ENCODE data around the gene DNM3.

DNM3 gene

GRCh38 chr1:172145231-172145651 is 303.9 kb downstream of the DNM3 start:
- Histone ChIP-seq H3K27ac (ENCODE audit: low read depth, low read length) (no peak overlapping the region), H3F3A (ENCODE audit: insufficient read depth) (no peaks in the 10 kb centered on the region), H3K79me2 (ENCODE audit: insufficient read depth, low read length) (no peaks in the 10 kb centered on the region), H3K9me3 (ENCODE audit: insufficient read depth, low read length) (no peaks in the 10 kb centered on the region), H2AFZ (ENCODE audit: low read depth, low read length, severe bottlenecking) (no peak overlapping the region), H3K9ac (ENCODE audit: low read length) (no peak overlapping the region), H3K9me2 (replicated peaks; ENCODE audit: insufficient read depth, low read length) (no peaks in the 10 kb centered on the region), H3K4me3 (ENCODE audit: insufficient read depth, low read length, poor library complexity, severe bottlenecking) (no peak overlapping the region), H3K36me3 (ENCODE audit: low read length) (no peaks in the 10 kb centered on the region; the same call in 1 of the 2 replicates), H4K20me1 (ENCODE audit: low read depth, low read length) (no peaks in the 10 kb centered on the region), H3K27me3 (ENCODE audit: low read length) (no peaks in the 10 kb centered on the region), H3K4me2 (ENCODE audit: low read depth, low read length, poor library complexity, severe bottlenecking) (no peak overlapping the region)
- TF ChIP-seq EZH2phosphoT487 (conservative IDR thresholded peaks at IDR 0.05; ENCODE audit: low read length) = no peak

DNA sequence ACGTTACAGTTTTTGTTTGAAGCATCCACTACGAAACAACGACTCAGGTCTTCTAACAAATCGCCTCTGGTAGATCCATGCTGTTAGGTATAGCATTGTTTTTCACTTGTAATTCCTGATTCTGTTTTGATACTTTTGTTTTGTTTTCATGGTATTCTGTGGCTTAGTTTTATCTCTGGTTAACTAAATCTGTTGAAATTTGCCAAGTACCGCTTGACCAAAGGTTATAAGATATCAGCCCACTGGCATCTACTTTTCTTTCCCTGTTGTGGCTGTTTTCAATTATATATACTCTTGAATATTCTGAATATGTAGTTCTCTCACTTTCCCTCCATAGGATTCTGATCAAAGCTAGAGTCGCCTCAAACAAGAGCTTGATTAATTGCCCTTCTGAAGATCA is 304.4 kb downstream of the DNM3 start:
- no peaks in the 10 kb centered on the region for H3F3A ChIP-seq (ENCODE audit: insufficient read depth)

GRCh38 chr1:172146141-172146850 is 305.0 kb downstream of the DNM3 start:
- no peak for TF ChIP-seq EZH2phosphoT487 (conservative IDR thresholded peaks at IDR 0.05; ENCODE audit: low read length)
- TF ChIP-seq, protein P1, sequence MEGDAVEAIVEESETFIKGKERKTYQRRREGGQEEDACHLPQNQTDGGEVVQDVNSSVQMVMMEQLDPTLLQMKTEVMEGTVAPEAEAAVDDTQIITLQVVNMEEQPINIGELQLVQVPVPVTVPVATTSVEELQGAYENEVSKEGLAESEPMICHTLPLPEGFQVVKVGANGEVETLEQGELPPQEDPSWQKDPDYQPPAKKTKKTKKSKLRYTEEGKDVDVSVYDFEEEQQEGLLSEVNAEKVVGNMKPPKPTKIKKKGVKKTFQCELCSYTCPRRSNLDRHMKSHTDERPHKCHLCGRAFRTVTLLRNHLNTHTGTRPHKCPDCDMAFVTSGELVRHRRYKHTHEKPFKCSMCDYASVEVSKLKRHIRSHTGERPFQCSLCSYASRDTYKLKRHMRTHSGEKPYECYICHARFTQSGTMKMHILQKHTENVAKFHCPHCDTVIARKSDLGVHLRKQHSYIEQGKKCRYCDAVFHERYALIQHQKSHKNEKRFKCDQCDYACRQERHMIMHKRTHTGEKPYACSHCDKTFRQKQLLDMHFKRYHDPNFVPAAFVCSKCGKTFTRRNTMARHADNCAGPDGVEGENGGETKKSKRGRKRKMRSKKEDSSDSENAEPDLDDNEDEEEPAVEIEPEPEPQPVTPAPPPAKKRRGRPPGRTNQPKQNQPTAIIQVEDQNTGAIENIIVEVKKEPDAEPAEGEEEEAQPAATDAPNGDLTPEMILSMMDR (IDR thresholded peaks at IDR 0.05; ENCODE audit: insufficient read depth, low read length, poor library complexity, severe bottlenecking) = no peak
- H2AFZ ChIP-seq (ENCODE audit: low read depth, low read length, severe bottlenecking) = no peak overlapping the region
- H3K27ac ChIP-seq (ENCODE audit: low read depth, low read length) = no peak overlapping the region
- H3K9me2 ChIP-seq (replicated peaks; ENCODE audit: insufficient read depth, low read length) = no peaks in the 10 kb centered on the region
- no peaks in the 10 kb centered on the region for H3K9me3 ChIP-seq (ENCODE audit: insufficient read depth, low read length)
- H4K20me1 ChIP-seq (ENCODE audit: low read depth, low read length) = no peaks in the 10 kb centered on the region
- no peaks in the 10 kb centered on the region for H3K36me3 ChIP-seq (ENCODE audit: low read length)
- no peaks in the 10 kb centered on the region for H3K79me2 ChIP-seq (ENCODE audit: insufficient read depth, low read length)
- no peak overlapping the region for H3K4me3 ChIP-seq (ENCODE audit: insufficient read depth, low read length, poor library complexity, severe bottlenecking)
- H3K4me2 ChIP-seq (ENCODE audit: low read depth, low read length, poor library complexity, severe bottlenecking) = no peak overlapping the region
- no peaks in the 10 kb centered on the region for H3K27me3 ChIP-seq (ENCODE audit: low read length)
- H3K9ac ChIP-seq (ENCODE audit: low read length) = no peak overlapping the region
- no peaks in the 10 kb centered on the region for H3F3A ChIP-seq (ENCODE audit: insufficient read depth)

More for the DNA sequence above, 304.4 kb downstream of the DNM3 start:
- no peak overlapping the region for H3K4me3 ChIP-seq (ENCODE audit: insufficient read depth, low read length, poor library complexity, severe bottlenecking)
- no peak overlapping the region for H2AFZ ChIP-seq (ENCODE audit: low read depth, low read length, severe bottlenecking)
- no peak overlapping the region for H3K27ac ChIP-seq (ENCODE audit: low read depth, low read length)
- H3K9me2 ChIP-seq (replicated peaks; ENCODE audit: insufficient read depth, low read length) = no peaks in the 10 kb centered on the region
- no peaks in the 10 kb centered on the region for H3K9me3 ChIP-seq (ENCODE audit: insufficient read depth, low read length)
- H3K79me2 ChIP-seq (ENCODE audit: insufficient read depth, low read length) = no peaks in the 10 kb centered on the region
- H3K36me3 ChIP-seq (ENCODE audit: low read length) = no peaks in the 10 kb centered on the region
- no peak for TF ChIP-seq EZH2phosphoT487 (conservative IDR thresholded peaks at IDR 0.05; ENCODE audit: low read length)
- TF ChIP-seq, protein P1 (IDR thresholded peaks at IDR 0.05; ENCODE audit: insufficient read depth, low read length, poor library complexity, severe bottlenecking) = no peak
- H4K20me1 ChIP-seq (ENCODE audit: low read depth, low read length) = no peaks in the 10 kb centered on the region
- no peak overlapping the region for H3K4me2 ChIP-seq (ENCODE audit: low read depth, low read length, poor library complexity, severe bottlenecking)
- H3K27me3 ChIP-seq (ENCODE audit: low read length) = no peaks in the 10 kb centered on the region
- H3K9ac ChIP-seq (ENCODE audit: low read length) = no peak overlapping the region

GRCh38 chr1:172147541-172147940 is 306.2 kb downstream of the DNM3 start:
- Histone ChIP-seq H3K9me2 (replicated peaks; ENCODE audit: insufficient read depth, low read length) (no peaks in the 10 kb centered on the region), H3K9me3 (ENCODE audit: insufficient read depth, low read length) (no peaks in the 10 kb centered on the region), H4K20me1 (ENCODE audit: low read depth, low read length) (no peaks in the 10 kb centered on the region), H3K4me3 (ENCODE audit: insufficient read depth, low read length, poor library complexity, severe bottlenecking) (no peak overlapping the region), H3F3A (ENCODE audit: insufficient read depth) (no peaks in the 10 kb centered on the region), H3K9ac (ENCODE audit: low read length) (no peak overlapping the region), H3K27me3 (ENCODE audit: low read length) (no peaks in the 10 kb centered on the region), H3K36me3 (ENCODE audit: low read length) (no peaks in the 10 kb centered on the region), H2AFZ (ENCODE audit: low read depth, low read length, severe bottlenecking) (no peak overlapping the region), H3K4me2 (ENCODE audit: low read depth, low read length, poor library complexity, severe bottlenecking) (no peak overlapping the region), H3K79me2 (ENCODE audit: insufficient read depth, low read length) (no peaks in the 10 kb centered on the region), H3K27ac (ENCODE audit: low read depth, low read length) (no peak overlapping the region)
- TF ChIP-seq EZH2phosphoT487 (conservative IDR thresholded peaks at IDR 0.05; ENCODE audit: low read length) = no peak
- TF ChIP-seq, protein P1 (IDR thresholded peaks at IDR 0.05; ENCODE audit: insufficient read depth, low read length, poor library complexity, severe bottlenecking) = no peak
